HepG2 (cell line): ENCODE measurements around the gene WTAP. TPM values are rescaled to one million over a fixed set of nuclear protein-coding genes. Genes with fewer than 3 reads are reported as not detected.

ENCODE experiments used
- ARNT2 ChIP-seq: sonication (generic); formaldehyde crosslinking; IDR thresholded peaks from 2 replicates; pipeline ENCODE4 v1.8.0; 2022; ENCODE audit warnings: mild to moderate bottlenecking, low read depth, missing genetic modification reagents, moderate library complexity
- BCL6 ChIP-seq: IDR thresholded peaks from 2 replicates; pipeline ENCODE4 v1.6.1; 2016; ENCODE audit warnings: missing genetic modification reagents, missing compliant biosample characterization
- CHD4 ChIP-seq: fragments of 200-600 bp; sonication (generic); IDR thresholded peaks from 2 replicates; pipeline ENCODE4 v1.7.0; 2017; ENCODE audit warnings: mild to moderate bottlenecking, low read length, borderline replicate concordance
- FOXA1 ChIP-seq, 2 experiments: fragments of 450-650 bp in 1 of 2; sonication (generic) in 1 of 2; formaldehyde crosslinking in 1 of 2; IDR thresholded peaks; 2 replicates each; pipeline versions ENCODE4 v1.4.0 to v1.6.1; 2016 to 2020; ENCODE audit warnings: missing genetic modification reagents in 1 of 2
- FOXC1 ChIP-seq: sonication (generic); formaldehyde crosslinking; IDR thresholded peaks from 2 replicates; pipeline ENCODE4 v1.8.0; 2022; ENCODE audit warnings: mild to moderate bottlenecking, missing genetic modification reagents, borderline replicate concordance
- MED1 ChIP-seq: sonication (generic); formaldehyde crosslinking; IDR thresholded peaks from 2 replicates; pipeline ENCODE4 v1.4.0; 2020; ENCODE audit warnings: missing genetic modification reagents
- MTA3 ChIP-seq: sonication (generic); formaldehyde crosslinking; IDR thresholded peaks from 2 replicates; pipeline ENCODE4 v1.4.0; 2020; ENCODE audit warnings: missing genetic modification reagents
- MTF1 ChIP-seq: sonication (generic); formaldehyde crosslinking; IDR thresholded peaks from 2 replicates; pipeline ENCODE4 v1.5.0; 2020; ENCODE audit warnings: missing genetic modification reagents
- NFIB ChIP-seq: sonication (generic); formaldehyde crosslinking; IDR thresholded peaks from 2 replicates; pipeline ENCODE4 v1.9.0; 2021; ENCODE audit warnings: missing genetic modification reagents, mild to moderate bottlenecking, borderline replicate concordance
- PCBP1 ChIP-seq: fragments of 200-400 bp; formaldehyde crosslinking; IDR thresholded peaks from 2 replicates; pipeline ENCODE4 v1.6.1; 2017; ENCODE audit warnings: mild to moderate bottlenecking, low read depth, low read length, borderline replicate concordance
- PHF21A ChIP-seq: sonication (generic); formaldehyde crosslinking; IDR thresholded peaks from 2 replicates; pipeline ENCODE4 v1.5.0; 2020; ENCODE audit warnings: mild to moderate bottlenecking, missing genetic modification reagents
- RAD21 ChIP-seq: fragments of 450-650 bp; formaldehyde crosslinking; IDR thresholded peaks from 2 replicates; pipeline ENCODE4 v1.5.0; 2020; ENCODE audit warnings: mild to moderate bottlenecking
- ZBTB38 ChIP-seq: sonication (generic); formaldehyde crosslinking; IDR thresholded peaks from 2 replicates; pipeline ENCODE4 v1.5.1; 2020; ENCODE audit warnings: mild to moderate bottlenecking, missing genetic modification reagents
- ZNF510 ChIP-seq: sonication (generic); formaldehyde crosslinking; IDR thresholded peaks from 2 replicates; pipeline ENCODE4 v1.4.0; 2020; ENCODE audit warnings: low read depth, mild to moderate bottlenecking, missing genetic modification reagents
- ZNF567 ChIP-seq: sonication (generic); formaldehyde crosslinking; IDR thresholded peaks from 2 replicates; pipeline ENCODE4 v1.8.1; 2023; ENCODE audit warnings: mild to moderate bottlenecking, missing genetic modification reagents, borderline replicate concordance
- ZNF607 ChIP-seq: sonication (generic); formaldehyde crosslinking; IDR thresholded peaks from 2 replicates; pipeline ENCODE4 v1.5.1; 2020; ENCODE audit warnings: missing genetic modification reagents, mild to moderate bottlenecking, borderline replicate concordance
- polyA plus RNA-seq, 8 experiments: library from polyadenylated mRNA; depleted of rRNA in 3 of 8; stranded (reverse) in 7 of 8; unstranded in 1 of 8; fragments of >200 nt; fragmentation: Illumina TruSeq in 4 of 8; extraction: Trizol in 4 of 8; gene quantifications; 2 replicates each; pipeline versions ENCODE4 v1.2.1 to v1.2.3, GENCODE V29; 2011 to 2016; ENCODE audit warnings: low read depth in 4 of 8, missing spikeins in 1 of 8, mixed read lengths in 1 of 8; ENCODE audit not compliant: insufficient read depth in 1 of 8
- total RNA-seq, 5 experiments: library from RNA; depleted of rRNA; stranded (reverse); fragments of >200 nt; fragmentation: Illumina TruSeq; extraction: Trizol; gene quantifications; 2 replicates each; pipeline ENCODE4 v1.2.3, GENCODE V29; 2016; ENCODE audit warnings: low read depth in 1 of 5
- TF ChIP-seq, protein P1 (sequence below): sonication (generic); formaldehyde crosslinking; IDR thresholded peaks from 2 replicates; pipeline ENCODE4 v1.4.0; 2020; ENCODE audit warnings: mild to moderate bottlenecking, low read depth, missing genetic modification reagents
- TF ChIP-seq, protein P2 (sequence below): sonication (generic); formaldehyde crosslinking; IDR thresholded peaks from 2 replicates; pipeline ENCODE4 v1.5.0; 2020; ENCODE audit warnings: mild to moderate bottlenecking, missing genetic modification reagents
- TF ChIP-seq, protein P3 (sequence below): sonication (generic); formaldehyde crosslinking; IDR thresholded peaks from 2 replicates; pipeline ENCODE4 v1.4.0; 2020; ENCODE audit warnings: missing genetic modification reagents
- TF ChIP-seq, protein P4 (sequence below), 2 experiments: IDR thresholded peaks; 2 replicates each; pipeline ENCODE4 v1.6.1; 2011 to 2012; ENCODE audit warnings: low read length in 2 of 2, borderline replicate concordance in 1 of 2, low read depth in 1 of 2, mild to moderate bottlenecking in 1 of 2, moderate library complexity in 1 of 2

WTAP gene
- total and polyA plus RNA-seq, 2 of the 13 experiments (the other 11 are each of a cell fraction or from before 2014, with no cell fraction given): 31.6 to 167 TPM

DNA sequence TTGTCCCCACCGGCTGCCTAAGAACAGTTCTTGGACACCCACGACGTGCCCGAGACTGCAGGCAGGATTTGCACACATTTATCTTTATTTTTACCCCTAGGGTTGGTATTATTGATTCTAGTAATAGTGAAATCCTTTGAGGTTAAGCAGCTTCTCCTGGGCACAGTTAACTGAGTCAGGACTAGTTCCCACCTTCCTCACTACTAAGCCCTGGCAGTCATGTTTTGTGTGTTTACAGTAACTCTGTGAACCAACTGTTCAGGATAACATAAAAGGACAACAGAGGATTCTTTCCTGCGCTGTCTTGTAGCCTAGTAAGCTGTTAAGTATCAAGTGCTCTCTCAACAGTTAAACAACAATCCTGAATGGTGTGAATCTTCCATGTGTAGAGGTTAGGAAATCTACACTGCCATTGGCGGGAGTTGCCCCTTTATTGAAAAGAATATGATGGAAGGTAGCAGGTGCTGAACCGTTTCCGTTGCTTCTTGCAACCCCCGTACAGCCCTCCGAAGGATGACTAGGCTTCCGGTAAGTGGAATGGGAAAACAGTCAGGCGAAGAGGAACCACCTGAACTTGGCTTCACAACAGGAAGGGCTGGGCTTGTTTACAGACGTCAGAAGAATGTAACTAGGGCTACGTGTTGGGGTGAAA lies 33.3 kb upstream of the WTAP start (continued):
- TF ChIP-seq, protein P1, sequence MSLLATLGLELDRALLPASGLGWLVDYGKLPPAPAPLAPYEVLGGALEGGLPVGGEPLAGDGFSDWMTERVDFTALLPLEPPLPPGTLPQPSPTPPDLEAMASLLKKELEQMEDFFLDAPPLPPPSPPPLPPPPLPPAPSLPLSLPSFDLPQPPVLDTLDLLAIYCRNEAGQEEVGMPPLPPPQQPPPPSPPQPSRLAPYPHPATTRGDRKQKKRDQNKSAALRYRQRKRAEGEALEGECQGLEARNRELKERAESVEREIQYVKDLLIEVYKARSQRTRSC (CRISPR knock-in tag): no peak
- TF ChIP-seq FOXC1 (CRISPR knock-in tag): peak; percentile 29; the same call in 1 of the 2 replicates
- no peak for TF ChIP-seq FOXA1 (IDR thresholded peaks at IDR 0.05)
- peak; percentile 84 for TF ChIP-seq FOXA1 (CRISPR knock-in tag; IDR thresholded peaks at IDR 0.05)
- TF ChIP-seq, protein P2, sequence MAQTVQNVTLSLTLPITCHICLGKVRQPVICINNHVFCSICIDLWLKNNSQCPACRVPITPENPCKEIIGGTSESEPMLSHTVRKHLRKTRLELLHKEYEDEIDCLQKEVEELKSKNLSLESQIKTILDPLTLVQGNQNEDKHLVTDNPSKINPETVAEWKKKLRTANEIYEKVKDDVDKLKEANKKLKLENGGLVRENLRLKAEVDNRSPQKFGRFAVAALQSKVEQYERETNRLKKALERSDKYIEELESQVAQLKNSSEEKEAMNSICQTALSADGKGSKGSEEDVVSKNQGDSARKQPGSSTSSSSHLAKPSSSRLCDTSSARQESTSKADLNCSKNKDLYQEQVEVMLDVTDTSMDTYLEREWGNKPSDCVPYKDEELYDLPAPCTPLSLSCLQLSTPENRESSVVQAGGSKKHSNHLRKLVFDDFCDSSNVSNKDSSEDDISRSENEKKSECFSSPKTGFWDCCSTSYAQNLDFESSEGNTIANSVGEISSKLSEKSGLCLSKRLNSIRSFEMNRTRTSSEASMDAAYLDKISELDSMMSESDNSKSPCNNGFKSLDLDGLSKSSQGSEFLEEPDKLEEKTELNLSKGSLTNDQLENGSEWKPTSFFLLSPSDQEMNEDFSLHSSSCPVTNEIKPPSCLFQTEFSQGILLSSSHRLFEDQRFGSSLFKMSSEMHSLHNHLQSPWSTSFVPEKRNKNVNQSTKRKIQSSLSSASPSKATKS (CRISPR knock-in tag): no peak
- no peak for TF ChIP-seq ZNF567 (CRISPR knock-in tag)
- peak; percentile 66 for TF ChIP-seq CHD4
- TF ChIP-seq PHF21A (CRISPR knock-in tag): peak; percentile 87
- TF ChIP-seq RAD21 (CRISPR knock-in tag): no peak
- TF ChIP-seq PCBP1: no peak
- TF ChIP-seq ARNT2 (CRISPR knock-in tag): no peak
- TF ChIP-seq MTF1: no peak
- TF ChIP-seq ZBTB38 (CRISPR knock-in tag): no peak; the same call in 1 of the 2 replicates
- TF ChIP-seq ZNF510: peak; percentile 70; the same call in 1 of the 2 replicates
- TF ChIP-seq, protein P3, sequence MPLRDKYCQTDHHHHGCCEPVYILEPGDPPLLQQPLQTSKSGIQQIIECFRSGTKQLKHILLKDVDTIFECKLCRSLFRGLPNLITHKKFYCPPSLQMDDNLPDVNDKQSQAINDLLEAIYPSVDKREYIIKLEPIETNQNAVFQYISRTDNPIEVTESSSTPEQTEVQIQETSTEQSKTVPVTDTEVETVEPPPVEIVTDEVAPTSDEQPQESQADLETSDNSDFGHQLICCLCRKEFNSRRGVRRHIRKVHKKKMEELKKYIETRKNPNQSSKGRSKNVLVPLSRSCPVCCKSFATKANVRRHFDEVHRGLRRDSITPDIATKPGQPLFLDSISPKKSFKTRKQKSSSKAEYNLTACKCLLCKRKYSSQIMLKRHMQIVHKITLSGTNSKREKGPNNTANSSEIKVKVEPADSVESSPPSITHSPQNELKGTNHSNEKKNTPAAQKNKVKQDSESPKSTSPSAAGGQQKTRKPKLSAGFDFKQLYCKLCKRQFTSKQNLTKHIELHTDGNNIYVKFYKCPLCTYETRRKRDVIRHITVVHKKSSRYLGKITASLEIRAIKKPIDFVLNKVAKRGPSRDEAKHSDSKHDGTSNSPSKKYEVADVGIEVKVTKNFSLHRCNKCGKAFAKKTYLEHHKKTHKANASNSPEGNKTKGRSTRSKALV (CRISPR knock-in tag): peak; percentile 53; the same call in 1 of the 2 replicates
- TF ChIP-seq, protein P4, sequence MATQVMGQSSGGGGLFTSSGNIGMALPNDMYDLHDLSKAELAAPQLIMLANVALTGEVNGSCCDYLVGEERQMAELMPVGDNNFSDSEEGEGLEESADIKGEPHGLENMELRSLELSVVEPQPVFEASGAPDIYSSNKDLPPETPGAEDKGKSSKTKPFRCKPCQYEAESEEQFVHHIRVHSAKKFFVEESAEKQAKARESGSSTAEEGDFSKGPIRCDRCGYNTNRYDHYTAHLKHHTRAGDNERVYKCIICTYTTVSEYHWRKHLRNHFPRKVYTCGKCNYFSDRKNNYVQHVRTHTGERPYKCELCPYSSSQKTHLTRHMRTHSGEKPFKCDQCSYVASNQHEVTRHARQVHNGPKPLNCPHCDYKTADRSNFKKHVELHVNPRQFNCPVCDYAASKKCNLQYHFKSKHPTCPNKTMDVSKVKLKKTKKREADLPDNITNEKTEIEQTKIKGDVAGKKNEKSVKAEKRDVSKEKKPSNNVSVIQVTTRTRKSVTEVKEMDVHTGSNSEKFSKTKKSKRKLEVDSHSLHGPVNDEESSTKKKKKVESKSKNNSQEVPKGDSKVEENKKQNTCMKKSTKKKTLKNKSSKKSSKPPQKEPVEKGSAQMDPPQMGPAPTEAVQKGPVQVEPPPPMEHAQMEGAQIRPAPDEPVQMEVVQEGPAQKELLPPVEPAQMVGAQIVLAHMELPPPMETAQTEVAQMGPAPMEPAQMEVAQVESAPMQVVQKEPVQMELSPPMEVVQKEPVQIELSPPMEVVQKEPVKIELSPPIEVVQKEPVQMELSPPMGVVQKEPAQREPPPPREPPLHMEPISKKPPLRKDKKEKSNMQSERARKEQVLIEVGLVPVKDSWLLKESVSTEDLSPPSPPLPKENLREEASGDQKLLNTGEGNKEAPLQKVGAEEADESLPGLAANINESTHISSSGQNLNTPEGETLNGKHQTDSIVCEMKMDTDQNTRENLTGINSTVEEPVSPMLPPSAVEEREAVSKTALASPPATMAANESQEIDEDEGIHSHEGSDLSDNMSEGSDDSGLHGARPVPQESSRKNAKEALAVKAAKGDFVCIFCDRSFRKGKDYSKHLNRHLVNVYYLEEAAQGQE (IDR thresholded peaks at IDR 0.05; ENCODE audit: borderline replicate concordance in 1 of 2, low read depth in 1 of 2, low read length in 2 of 2): peak in 1 of 2 experiments; percentile 14; a peak in 1 of 4 replicates
- peak; percentile 91 for TF ChIP-seq MED1 (CRISPR knock-in tag)
- no peak for TF ChIP-seq MTA3 (CRISPR knock-in tag)
- no peak for TF ChIP-seq NFIB (CRISPR knock-in tag)
- 0 out of 2 replicates have a peak, but pooled peaks have one; percentile 47 for TF ChIP-seq ZNF607
- peak; percentile 14; the same call in 1 of the 2 replicates for TF ChIP-seq BCL6
